SHP77 (cell line): ENCODE measurements around the gene ROMO1.
"Not testable (repeated sequence)": the region's sequence is repeated elsewhere in the genome, so short reads cannot be mapped to it uniquely, and the experiment has no call there.

Experiments
- DNase-seq, 2 experiments: peaks; one replicate each; lab custom pipeline; 2025; lab: John Stamatoyannopoulos, UW

ROMO1 gene

GRCh38 chr20:35681960-35682359, 17.2 kb upstream of the ROMO1 start:
- DNase-seq: no peak

DNA sequence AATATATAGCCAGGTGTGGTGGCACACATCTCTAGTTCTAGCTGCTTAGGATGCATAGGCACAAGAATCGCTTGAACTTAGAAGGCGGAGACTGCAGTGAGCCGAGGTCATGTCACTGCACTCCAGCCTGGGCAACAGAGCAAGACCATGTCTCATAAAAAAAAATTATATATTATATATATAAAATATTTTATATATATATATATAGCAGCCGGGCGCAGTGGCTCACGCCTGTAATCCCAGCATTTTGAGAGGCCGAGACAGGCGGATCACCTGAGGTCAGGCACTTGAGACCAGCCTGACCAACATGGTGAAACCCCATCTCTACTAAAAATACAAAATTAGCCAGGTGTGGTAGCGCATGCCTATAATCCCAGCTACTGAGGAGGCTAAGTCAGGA, 13.8 kb upstream of the ROMO1 start:
- not testable (repeated sequence) for DNase-seq

GRCh38 chr20:35686872-35687271, 12.3 kb upstream of the ROMO1 start:
- not testable (repeated sequence) for DNase-seq

- no peak for DNase-seq
Measured at GRCh38 chr20:35690265-35690664, 8.9 kb upstream of the ROMO1 start.

DNA sequence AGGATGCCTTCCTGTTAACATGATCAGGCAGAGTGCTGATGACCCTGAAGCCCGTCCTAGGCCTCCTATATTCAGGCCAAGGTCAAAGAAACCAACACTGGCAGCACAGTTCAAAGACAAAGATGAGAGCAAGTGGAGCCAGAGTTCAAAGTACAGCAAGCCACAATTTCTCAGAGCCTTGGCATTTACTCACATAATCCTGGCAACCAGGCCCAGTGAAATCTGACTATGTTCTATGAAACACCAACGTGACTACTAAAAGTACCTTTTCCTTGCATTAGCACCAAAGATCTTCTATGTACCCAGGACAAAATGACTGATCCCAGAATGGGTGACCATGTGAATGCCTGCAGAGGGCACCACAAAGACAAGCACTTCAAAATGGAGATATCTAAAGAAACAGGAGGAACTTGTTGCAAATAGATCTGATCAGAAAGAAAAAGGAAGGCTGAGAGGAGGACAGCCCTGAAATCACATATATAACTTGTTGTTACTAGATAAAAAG, 3.9 kb upstream of the ROMO1 start:
- DNase-seq: no peak

GRCh38 chr20:35695978-35696377, 3.2 kb upstream of the ROMO1 start:
- no peak for DNase-seq

- no peak for DNase-seq
Measured at GRCh38 chr20:35697696-35698297, 1.4 kb upstream of the ROMO1 start.

DNA sequence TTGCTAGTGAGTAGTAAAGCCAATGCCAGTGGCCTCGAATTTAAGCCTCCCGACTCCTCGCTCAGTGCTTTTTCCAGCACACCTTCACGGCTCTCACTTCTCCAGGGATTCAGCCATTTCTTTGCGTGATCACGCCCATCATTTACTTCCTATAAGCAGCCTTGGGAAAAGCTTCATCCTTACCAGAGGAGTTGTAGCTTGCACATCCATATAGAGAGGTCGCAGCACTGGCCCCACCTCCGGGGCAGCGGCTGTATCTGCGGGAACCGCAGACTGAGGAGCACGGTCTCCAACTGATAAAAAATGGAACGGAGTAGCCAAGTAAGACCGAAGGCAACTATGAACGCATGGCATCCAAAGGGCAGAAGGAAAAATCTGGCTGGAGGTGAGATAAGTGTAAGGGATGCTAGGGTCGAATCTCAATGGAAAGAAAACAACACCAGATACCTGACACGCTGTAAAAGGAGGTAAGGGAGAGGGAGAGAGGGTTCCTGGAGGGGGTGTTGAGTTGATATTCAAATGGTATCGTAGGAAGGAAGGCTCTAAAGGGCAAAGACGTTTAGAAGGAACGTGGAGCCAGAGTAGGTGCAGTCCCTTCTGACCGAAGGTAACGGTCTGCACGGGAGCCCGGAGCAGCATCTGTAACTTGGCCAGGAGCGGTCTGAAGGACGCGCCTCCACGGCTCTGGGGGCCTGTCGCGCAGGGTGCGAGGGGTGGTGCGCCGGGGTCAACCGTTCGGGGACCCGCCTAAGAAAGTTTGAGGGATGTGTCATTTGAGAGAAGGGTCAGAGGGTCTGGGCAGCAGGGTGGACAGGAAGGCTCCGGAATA, 693 bp upstream of the ROMO1 start:
- peak in 1 of 2 experiments; percentile 4 for DNase-seq

DNA sequence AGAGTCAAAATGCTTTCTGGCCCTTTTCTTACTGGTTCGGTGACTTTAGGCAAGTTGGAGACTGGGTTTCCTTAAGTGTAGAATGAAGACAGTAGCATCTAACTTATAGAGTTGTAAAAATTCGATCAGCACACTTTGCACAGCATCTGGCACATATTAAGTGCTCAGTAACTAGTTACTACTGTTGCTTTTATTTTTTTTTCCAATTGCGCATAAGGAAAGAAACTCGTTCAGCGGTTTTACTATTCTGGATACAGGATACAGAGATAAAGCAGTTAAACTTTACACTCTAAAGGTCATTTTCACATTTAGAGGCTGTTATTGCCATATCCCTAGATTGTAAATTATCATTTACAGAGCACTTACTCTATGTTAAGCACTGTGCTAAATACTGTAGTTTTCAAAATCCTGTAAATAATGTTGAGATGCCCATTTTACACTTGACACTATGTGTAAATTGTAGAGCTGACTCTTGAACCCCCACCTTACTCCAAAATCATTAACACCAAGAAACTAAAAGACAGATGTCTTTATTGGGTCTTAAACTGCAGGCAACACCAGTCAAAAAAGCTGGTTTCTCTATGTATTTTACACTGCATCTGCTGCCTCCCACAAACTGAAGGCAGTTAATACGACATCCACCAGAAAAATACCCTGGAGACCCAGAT, 886 bp downstream of the ROMO1 start:
- no peak for DNase-seq

DNA sequence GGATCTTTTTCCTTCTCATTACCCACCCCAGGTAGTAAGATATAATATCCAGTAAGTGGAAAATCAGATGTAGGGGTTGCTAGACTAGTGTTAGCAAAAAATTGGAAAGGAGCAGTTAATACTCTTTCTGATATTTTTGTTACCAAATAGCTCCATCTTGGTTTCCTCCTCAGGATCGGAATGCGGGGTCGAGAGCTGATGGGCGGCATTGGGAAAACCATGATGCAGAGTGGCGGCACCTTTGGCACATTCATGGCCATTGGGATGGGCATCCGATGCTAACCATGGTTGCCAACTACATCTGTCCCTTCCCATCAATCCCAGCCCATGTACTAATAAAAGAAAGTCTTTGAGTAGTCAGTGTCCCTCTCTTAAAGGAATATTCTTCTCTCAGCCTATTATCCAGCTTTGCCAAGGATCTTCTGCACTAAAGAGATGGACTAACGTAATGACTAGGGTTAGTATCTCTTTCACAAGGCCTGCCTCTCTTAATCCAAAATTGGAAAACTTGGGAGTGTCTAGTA, 1.5 kb downstream of the ROMO1 start:
- DNase-seq: no peak

GRCh38 chr20:35702051-35702823, 3.0 kb downstream of the ROMO1 start:
- no peak for DNase-seq

- no peak for DNase-seq
Measured at GRCh38 chr20:35702824-35703695, 3.9 kb downstream of the ROMO1 start.

GRCh38 chr20:35704514-35705261, 5.5 kb downstream of the ROMO1 start:
- DNase-seq: no peak

- DNase-seq: not testable (repeated sequence)
Measured at GRCh38 chr20:35705894-35706293, 6.7 kb downstream of the ROMO1 start.

- not testable (repeated sequence) for DNase-seq
Measured at GRCh38 chr20:35706591-35707529, 7.7 kb downstream of the ROMO1 start.

DNA sequence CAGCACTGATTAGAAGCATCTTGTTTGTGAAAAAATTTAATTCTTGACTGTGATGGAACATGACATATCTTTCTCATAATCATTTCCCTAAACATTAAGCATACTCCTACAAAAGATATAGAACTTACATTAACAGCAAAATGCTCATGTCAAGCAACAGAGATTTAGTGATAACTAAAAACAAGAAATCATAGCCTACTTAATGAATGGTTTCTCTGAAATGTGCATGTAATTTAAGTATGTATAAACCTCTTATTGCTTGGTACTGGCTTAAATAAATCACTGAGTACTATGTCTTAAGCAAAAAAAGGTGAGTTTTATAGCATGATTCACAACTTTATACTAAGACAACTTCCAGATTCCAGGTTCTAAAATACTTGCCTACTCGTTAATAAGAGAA, 9.3 kb downstream of the ROMO1 start:
- no peak for DNase-seq

- DNase-seq: no peak
Measured at GRCh38 chr20:35709259-35709658, 10.1 kb downstream of the ROMO1 start.

DNA sequence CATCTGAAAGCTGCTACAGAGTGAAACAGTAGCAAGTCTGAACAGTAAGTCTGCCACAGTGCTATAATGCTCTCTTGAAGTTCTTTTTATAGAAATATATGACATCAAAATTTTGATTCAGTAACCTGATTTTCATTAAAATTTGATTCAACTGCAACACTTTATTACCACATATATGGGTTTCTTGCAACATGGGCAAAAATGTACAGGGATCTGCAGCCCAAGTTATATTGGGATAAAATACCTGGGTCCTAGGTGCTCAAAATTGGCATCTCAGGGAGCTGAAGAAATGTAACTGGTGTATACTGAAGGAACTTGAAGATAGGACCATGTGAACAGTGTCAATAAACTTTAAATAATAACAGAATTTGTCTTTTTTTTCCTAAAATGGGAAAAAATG, 10.8 kb downstream of the ROMO1 start:
- DNase-seq: no peak
